Epithelial cell of esophagus (primary cell): Measurements from ENCODE around the gene MARCHF9.

ENCODE experiments used
- DNase-seq: peaks from one replicate; pipeline ENCODE4 v3.0.0; 2010; ENCODE audit warnings: low read depth
- H3K4me3 ChIP-seq: 2 replicates; pipeline ENCODE4 v1.5.1; 2011; ENCODE audit warnings: mild to moderate bottlenecking, low read length, control low read depth
- TF ChIP-seq, protein P1 (sequence below): IDR thresholded peaks from 2 replicates; pipeline ENCODE4 v1.5.1; 2011; ENCODE audit warnings: low read depth, mild to moderate bottlenecking, low read length, control low read depth, inconsistent platforms; ENCODE audit not compliant: insufficient read depth; ENCODE audit errors: missing control alignments

The MARCHF9 gene

DNA sequence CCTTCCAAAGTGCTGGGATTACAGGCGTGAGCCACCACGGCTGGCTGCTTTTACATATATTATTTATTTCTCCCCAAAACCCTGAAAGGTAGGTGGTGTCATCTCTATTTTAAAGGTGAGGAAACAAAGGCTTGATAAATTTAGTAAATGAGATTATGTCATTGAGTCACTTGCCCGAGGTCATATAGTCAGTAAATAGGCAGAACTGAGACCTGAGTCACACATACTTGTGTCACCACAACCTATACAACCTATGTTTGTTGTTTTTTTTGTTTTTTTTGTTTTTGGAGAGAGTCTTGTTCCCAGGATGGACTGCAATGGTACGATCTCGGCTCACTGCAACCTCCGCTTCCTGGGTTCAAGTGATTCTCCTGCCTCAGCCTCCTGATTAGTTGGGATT, 40.5 kb downstream of the MARCHF9 start:
- TF ChIP-seq, protein P1, sequence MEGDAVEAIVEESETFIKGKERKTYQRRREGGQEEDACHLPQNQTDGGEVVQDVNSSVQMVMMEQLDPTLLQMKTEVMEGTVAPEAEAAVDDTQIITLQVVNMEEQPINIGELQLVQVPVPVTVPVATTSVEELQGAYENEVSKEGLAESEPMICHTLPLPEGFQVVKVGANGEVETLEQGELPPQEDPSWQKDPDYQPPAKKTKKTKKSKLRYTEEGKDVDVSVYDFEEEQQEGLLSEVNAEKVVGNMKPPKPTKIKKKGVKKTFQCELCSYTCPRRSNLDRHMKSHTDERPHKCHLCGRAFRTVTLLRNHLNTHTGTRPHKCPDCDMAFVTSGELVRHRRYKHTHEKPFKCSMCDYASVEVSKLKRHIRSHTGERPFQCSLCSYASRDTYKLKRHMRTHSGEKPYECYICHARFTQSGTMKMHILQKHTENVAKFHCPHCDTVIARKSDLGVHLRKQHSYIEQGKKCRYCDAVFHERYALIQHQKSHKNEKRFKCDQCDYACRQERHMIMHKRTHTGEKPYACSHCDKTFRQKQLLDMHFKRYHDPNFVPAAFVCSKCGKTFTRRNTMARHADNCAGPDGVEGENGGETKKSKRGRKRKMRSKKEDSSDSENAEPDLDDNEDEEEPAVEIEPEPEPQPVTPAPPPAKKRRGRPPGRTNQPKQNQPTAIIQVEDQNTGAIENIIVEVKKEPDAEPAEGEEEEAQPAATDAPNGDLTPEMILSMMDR: no peak
- peak; percentile 96 for DNase-seq
- H3K4me3 ChIP-seq: no peak overlapping the region

- no peak for DNase-seq
- TF ChIP-seq, protein P1: no peak
- H3K4me3 ChIP-seq: no peak overlapping the region
These were observed 42.1 kb downstream of the MARCHF9 start for GRCh38 chr12:57796996-57797395.

GRCh38 chr12:57797933-57798332, 43.0 kb downstream of the MARCHF9 start:
- TF ChIP-seq, protein P1: no peak
- H3K4me3 ChIP-seq: no peak overlapping the region
- DNase-seq: no peak

DNA sequence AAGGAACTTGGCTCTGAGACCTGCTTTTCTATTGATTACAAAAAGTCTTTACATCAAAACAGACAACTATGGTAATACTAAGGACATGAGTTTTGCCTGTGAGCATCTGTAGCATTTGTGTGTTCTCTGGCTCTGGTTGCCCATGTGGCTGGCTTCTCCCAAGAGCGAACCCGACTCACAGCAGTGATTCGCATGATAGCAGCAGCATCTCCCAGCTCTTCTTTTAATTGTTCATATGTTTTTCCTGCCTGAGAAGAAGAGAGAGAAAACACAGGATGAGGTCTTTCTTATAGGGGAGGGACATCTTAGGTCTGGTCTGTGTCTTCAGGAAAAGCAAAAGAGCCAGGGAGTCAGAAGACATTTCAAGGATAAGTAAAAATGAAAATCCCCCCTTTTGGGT, 46.1 kb downstream of the MARCHF9 start:
- no peak for DNase-seq
- TF ChIP-seq, protein P1: no peak
- no peak overlapping the region for H3K4me3 ChIP-seq

- no peak overlapping the region for H3K4me3 ChIP-seq
- no peak for DNase-seq
- TF ChIP-seq, protein P1: no peak
These were observed 47.7 kb downstream of the MARCHF9 start for GRCh38 chr12:57802607-57803006.

GRCh38 chr12:57803319-57803893, 48.5 kb downstream of the MARCHF9 start:
- no peak overlapping the region for H3K4me3 ChIP-seq
- DNase-seq: peak; percentile 52
- TF ChIP-seq, protein P1: peak; percentile 82

DNA sequence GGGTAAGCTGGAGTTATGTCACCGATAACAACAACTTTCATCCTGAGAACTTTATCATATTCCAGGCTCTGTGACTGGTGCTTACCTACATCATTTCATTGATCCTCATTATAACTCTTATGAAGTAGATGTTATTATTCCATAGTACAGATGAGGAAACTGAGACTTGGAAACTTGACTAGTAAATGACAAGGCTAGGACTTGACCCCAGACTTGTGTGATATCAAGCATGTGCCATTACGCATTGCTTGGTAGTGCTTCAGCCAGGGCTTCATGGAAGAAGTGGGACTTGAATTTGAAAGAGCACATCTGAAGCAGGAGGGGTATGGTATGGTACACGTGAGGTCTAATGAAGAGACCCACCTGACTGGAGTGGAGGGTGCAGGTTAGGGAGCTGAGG, 51.8 kb downstream of the MARCHF9 start:
- TF ChIP-seq, protein P1: no peak
- DNase-seq: no peak
- H3K4me3 ChIP-seq: no peak overlapping the region
